Stimulated activated CD4-positive, alpha-beta T cell treated with anti-CD3 and anti-CD28 coated beads, Interleukin-4, amount 100 ng/mL, for 24 hours (primary cell): ENCODE measurements around the gene SELP.

ENCODE experiments used
- DNase-seq: peaks from one replicate; pipeline ENCODE4 v3.0.0-alpha.2; 2020

Gene SELP

DNA sequence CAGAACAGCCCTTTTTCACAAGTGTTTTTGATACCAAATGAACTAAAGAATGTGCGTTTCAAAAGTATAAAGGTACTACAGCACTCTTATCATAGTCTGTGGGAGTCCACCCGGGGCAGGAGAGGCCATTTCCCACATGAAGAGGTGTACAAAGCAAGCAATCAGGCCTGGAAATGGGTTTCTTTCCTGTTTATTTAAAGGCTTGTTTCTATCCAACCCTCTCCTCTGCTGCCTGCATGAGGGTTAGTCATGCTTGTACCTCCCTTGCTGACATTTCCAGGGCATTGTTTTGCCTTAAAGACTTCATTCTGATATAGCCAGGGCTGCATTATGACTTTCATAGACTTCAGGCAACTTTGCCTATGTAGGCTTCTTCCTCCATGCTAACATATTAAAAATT is 11.6 kb downstream of the SELP start:
- DNase-seq, result no peak

DNA sequence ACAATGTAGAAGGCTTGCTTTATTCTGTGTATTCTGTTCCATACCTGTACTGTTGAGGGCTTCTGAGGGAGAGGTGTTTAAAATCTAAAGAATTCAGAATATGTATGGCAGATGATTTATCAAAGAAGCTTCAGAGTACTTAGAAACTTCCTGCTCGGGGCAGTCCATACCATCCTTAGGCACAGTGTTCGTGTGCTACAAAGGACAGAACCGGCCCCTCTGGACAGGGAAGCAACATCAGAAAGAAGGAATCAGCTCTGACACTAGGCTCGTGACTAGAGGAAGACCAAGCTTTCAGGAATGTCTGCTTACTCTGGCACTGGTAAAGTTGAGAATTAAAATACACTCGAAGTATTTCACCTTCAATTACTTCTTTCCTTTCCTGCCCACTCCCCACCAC is 14.1 kb downstream of the SELP start:
- no peak for DNase-seq

DNA sequence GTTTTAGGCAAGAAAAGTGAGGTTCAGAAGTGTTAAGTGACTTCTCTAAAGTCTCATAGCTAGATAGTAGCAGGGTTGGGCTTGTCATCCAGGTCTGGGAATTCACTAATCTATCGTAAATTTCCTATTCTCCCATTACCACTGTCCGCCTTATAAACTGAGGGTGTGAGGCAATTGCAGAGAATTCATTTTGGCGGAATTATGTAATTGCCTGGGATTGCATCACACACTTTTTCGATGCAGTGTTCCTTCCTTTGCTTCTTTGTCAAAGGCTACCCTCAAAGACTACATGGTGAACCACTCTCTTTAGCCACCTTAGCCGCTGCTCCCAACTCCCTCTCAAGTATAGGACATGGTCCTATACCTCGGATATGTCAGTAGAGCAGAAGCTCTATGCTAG is 19.1 kb downstream of the SELP start:
- DNase-seq, result no peak

DNA sequence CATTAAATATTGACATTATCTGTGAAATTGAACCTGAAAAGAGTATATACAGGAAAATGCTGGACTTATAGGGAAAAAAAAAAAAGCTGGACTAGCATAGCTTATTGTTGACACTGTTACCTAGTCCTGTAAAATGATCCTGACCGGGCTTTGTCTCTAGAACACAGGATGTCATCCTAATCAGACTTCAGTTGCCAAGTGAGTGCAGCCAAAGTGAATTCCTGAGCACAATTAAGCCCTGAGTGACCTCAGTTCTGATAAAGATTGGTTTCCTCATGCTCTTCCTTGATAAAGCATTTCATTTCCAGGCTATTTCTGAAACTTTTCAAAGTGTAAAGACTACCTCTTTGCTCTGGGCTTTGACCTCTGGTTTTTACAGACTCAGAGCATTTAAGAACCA is 19.8 kb downstream of the SELP start:
- no peak for DNase-seq

DNA sequence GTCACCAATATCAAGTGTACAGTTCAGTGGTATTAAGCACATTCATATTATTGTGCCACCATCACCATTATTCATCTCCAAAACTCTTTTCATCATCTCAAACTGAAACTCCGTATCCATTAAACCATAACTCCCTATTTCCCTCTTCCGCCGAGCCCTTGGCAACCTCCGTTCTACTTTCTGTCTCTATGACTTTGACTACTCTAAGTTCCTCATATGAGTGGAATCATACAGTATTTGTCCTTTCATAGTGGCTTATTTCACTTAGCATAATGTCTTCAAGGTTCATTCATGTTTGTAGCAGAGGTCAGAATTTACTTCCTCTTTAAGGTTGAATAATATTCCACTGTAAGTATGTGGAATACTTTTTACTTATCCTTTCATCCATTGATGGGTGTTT is 21.7 kb downstream of the SELP start:
- no peak for DNase-seq

DNA sequence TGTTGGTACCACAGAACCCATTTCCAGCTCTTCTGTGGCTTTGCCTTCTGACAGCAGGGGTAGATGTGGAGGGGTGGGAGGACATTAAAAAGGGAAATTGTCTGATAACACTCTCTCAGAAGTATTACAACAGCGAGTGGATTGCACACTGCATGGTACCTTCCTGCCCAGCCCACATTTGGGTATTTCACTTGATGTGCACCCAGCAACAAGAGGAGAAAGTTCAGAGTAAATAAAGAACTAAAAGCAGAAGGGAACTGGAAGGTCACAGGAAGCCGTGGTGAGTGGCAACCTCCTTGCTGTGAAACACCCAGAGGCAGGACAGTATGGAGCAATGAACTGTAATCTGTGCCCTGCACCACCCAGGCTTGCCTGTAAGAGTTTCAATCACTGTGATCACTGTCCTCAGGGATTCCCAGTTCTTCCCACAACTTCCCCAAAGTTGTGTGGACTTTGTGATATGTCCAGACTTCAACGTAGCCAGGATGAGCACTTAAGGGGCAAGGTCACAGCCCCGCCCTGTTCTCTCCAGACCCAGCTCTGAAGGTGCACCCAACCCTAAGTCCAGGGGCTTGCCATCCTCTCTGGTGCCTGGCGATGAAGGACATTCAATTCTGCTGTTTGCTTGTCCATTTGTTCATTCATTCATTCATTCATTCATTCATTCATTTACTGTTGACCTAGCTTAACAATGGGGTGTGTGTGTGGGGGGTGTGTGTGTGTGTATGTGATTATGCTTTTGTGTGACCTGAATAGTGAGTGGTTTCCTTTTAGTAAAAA is 25.0 kb downstream of the SELP start:
- peak; percentile 23 for DNase-seq

DNA sequence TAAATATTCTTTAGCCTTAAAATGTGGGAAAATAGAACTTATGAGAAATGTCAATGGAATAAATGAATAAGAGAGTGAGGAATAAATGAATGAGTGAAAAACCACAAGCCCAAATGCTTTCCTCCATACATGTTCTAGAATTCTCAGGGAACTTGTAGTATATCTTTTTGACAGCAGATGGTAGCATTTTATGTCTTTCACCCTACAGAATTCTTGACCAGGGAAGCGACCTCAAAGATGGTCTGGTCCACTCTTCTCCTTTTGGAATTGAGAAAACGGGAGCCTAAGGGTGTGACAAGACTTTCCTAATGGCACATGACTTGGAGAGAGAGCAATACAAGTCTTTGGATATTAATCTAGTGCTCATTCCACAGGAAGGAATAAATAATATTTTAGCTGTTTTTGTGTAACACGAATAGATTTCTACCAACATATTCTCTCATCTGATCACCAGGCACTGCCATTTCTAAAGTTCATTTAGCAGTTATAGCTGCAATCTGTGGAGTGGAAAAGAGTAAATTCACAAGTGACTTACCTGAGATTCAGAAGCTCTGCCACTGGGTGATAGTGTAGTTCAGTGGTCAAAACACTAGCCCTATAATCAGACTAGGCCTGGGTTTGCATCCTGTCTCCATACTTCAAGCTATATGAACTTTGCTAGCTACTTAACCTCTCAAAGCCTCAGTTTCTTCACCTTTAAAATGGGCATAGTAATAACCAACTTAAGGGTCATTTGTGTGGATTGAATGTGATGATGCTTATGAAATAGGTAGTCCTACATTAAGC is 28.6 kb downstream of the SELP start:
- DNase-seq, result no peak

DNA sequence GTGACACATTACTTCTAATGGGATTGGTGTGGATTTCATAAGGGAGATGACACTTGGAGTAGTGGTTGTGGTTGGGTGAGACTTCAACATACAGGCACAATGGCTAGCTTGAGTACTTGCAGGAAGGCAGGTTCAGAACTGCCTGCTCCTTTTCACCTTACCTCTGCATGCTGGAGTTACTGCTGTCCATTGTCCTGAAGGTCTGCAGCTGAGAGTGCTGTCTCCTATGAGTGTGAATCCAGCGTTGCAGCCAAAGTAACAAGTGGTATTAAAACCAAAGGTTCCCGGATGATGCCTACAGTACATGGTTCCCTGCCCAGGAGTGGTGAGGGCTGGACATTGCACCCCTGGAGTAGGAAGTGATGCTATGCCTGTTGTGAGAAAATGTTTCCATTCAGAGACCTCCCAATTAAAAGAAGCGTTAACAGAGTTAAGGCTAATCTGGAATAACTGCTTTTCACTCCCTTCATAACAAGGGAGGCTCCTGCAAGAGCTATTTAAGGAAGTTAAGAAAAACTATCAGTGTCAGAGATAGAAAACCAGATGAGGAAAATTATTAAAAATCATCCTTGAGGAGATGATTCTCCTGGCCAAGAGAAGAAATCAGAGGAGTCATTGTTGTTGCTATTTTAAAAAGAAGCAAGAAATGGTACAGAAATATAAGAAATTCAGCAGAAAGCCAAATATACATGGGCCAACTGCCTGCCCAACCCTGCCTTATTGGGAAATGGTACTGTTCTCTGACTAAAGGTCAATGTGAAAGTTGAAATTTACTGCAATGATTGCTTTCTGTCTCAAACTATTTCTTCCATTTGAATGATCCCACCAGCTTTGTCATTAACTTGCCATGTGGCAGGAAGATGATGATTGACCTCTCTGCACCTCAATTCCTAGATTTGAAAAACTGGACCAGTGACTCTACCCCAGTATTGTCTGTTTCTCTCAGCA is 33.9 kb downstream of the SELP start:
- DNase-seq, result peak; percentile 8

DNA sequence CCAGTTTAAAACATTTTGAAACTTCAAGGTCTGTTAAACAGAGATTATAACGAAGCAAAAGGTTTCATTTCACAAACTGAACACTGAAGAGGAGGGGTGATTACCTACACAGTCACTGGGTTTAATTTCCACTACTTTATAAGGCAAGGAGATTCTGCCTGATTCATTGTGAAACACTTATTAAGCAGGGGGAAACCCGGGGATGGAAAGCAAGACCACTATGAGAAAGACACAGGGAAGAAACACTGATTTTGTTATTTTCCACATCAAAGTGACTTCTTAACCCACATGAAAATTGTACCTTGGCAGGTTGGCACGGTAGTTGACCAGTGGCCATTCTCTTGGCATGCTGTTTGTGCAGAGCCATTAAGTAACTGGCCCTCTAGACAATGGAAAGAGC is 35.5 kb downstream of the SELP start:
- DNase-seq, result peak; percentile 54

DNA sequence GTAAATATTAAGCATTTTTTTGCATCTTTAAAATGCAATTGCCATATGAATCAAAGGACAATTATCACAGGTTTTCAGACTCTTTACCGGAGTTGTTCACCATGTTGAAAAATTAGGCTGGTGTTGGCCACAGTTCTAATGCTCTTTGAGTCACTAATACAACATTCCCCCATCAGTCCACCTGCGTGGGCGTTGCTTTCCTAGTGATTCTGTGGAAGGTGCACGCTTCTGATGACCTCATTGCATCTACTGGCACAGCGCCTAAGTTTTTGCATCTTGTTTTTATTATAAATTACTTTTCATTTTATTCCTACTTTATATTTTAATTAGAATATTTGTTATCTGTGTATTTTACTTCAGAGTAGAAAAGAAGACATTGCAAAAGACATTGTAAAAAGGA is 39.0 kb downstream of the SELP start:
- DNase-seq, result peak; percentile 12

DNA sequence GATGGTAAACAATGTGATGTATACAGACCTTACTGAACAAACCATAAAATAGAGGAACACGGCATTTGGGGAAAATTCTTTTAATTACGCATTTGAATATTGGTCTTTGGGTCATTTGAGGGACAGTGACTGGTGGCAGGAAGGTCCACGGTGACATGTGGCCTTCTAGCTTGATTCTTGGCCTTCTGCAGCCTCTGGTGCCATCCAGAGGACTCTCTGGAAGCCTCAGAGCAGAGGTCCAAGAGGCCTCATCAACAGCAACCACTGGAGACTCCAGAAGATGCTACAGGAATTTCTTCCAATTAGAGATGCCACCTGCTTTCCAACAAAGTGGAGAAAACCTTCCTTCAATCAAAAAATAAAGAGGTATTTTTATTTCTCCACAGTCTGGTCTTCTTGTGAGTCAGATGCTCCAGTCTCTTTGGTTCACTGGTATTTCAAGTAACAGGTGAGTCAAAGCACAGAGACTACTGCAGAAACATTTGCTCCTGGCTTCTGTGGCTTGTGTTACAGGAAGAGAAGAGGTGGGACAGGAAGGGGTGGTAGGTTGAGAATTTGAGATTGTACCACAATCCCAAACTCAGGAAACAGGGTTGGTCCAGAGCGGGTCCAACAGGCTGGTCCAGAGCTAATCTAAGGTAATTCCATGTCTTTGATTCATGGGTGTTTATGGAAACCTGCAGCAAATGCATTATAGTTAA is 41.0 kb downstream of the SELP start:
- DNase-seq, result peak; percentile 44

DNA sequence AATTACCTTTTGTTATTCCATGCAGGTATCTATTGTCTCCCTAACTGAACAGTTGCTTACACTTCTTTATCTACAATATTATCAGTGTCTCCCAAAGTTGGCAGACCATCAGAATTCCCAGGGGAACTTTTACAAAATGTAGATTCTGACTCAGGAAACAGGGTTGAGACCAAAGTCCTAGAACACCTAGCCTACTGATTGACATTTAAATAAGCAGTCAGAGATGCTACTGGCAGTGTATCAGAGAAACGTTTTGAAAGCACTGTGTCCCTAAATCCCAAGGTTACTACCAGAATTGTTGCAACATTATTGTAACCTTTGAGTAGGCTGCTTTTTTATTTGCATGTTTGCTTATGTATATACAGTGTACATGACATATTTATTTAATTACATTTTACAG is 41.8 kb downstream of the SELP start:
- no peak for DNase-seq

DNA sequence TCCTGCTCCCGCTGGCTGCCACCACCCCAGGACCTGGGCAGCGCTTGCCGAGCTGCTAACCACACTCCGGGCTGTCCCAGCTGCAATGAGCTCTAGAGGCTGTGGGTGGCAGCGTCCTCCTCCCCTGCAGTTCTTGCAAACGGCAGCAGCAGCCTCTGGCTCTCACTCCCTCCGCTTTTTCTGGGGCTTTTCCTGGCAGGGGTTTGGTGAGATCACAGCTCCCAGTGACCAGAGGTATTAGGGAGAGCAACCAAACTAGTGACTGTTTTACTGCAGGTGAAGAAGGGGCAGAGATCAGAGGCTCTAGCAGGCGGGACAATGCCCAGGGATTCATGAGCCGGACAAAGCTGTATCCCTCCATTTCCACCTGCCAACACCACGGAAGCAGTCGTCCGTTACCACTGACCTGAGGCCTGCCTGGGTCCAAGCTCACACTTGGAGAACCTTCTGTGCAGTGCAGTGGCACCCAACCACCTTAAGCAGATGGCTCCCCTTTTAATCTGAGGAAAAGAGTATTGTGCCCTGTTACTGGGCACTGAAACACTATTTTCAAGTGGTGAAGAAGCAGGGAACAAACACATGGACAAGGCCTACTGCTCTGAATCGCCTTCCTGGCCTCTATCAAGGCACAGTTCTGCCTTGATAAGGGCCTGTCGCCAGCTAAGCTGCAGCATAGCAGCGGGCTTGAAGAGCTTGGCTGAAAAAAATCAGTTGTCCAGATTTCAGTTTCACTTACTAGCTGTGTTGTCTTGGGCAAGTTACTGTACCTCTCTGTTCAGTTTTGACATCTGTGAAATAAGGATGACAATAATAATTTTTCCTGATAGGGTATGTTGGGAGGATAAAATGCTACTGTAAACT is 43.3 kb downstream of the SELP start, which contains the start of gene F5:
Gene F5, minus strand, starts transcription at position 87 of the 861 bp plus-strand sequence. CDS start 95 bp downstream, outside the sequence.
- DNase-seq, result peak; percentile 83

DNA sequence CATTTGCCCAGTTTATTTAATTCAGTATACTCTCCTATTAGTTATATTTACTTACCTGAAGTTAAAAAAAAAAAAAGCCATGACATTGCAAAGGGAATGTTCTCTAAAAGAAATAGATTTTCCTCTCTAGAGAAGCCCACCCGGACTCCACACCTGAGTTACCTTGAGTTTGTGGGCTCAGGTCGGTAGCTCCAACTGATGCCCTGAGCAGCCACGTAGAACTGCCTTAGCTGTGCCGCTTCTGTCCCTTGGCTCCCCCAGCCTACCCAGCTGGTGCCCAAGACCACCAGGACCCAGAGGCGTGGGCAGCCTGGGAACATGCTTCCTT is 43.9 kb downstream of the SELP start:
- no peak for DNase-seq

DNA sequence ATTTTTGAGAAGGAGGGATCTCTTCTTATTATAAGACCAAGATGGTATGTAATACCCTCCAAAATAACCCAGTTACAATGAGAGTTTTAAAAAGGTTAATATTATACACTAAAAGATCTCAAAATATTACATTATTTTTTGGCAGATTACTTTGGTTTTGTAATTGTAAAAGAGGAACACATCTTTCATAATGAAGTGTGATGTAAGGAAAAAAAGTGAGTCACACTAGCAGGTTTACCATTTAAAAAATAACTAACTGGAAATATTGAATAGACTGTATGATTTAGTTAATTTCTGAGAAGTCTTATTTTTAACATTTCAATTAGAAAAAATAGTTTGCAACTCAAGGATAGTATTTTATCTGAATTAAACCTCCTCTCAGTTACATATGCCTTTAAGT is 44.7 kb downstream of the SELP start:
- DNase-seq, result no peak

DNA sequence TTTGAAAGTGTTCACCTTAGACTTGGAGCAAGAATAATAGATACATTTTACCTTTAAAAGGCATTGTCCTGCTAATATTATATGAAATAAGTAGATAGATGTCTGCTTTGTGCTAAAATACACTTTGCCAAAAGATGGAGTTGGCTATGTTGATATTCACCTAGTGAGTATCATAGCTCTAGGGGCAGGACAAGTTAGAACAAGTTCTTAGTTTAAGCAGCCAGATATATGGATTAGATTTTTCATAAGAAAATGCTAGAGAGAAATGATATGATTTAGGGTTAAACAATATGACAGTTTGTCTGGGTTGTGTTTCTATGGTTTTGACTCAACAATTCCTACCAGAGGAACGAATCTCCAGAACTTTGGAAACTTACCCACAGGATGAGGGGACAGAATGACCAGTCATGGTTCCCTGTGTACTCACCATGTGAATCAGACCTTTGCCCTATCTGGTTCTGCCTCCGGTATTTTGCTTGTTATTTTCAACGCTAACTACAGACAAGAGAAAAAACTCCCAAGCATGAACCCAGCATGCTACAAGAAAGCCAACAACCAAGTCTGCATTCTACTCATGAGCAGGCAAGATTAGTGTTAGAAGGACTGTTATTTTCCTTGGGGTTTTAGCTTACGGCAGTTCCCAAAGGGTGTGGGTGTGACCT is 45.3 kb downstream of the SELP start:
- DNase-seq, result peak; percentile 39

DNA sequence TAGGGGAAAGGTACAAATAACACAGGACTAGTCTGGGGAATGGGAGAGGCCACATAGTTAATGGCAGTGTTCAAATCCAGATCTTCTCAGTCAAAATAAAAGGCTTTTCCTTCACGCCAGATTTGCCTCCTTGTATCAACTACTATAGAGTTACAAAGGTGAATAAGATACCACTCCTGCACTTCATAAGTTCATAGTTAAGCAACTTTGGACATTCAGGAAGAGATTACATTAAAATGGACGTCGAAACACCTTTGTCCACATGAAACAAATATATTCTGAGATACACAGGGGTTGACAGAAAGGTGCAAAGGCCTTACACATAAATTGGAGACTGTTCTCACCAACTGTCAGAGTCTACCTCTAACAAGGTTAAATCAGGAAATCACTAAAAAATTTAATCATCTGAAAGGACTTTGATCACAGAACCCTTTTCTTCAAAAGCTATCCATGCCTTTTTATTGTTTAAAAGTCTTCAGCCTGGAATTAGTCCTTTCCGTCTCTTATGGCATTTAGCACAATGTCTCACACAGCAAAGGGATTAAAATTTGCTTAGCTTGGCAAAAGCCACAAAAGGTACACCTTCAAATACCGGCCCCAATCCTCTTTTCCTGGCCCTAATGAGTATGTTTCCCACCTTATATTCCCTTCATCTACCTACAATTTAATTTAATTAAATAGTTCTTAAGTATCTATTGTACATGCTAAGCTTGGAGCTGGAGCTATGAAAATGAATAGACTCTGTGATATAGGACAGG is 51.8 kb downstream of the SELP start:
- DNase-seq, result no peak

DNA sequence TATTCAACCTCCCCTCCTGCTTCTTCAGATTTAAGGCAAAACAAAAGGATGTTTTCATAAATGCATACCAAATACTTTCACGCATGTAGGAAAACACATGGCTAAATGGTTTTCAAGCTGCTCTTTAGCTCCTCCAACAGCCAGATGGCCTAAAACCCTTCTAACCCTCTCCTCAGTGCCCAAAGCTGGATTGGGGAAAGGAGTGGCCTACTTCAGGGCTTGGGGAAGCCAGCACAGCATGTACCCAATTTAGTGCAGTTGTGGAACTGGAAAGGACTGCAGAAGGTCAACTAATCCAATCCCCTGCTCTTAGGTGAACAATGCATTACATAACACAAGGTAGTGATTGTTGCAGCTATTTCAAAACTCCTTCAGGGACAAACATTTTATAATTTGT is 53.0 kb downstream of the SELP start:
- DNase-seq, result no peak

DNA sequence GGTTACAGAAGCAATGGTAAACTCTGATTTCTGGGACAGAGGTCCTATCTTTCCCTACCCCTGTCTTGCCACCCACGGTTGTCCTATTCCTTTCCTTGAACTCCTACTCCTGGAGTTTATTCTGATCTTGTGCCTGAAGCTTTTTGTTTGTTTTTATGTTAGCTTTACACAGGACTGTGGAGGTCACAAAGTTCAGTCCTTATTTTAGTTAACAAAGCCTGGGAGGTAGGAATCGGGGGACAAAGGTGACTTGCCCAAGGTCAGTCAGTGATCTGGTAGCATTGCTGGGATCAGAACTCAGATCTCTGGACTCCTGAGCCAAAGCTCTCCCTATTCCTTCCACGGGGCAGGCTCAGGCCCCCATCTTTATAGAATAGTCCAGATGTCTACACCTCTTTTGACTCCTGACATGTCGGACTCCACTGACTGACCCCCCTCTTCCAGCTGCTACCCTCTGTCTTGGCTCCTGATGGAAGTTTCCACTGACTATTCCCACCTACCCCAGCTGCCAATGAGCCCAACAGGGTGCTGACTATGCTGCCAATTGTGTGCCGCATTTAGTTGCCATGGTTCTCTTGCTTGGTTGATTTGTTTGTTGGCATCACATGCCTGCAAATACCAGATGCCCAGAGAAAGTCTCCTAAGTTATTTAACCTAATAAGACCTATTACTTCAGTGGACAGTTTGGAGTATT is 53.5 kb downstream of the SELP start:
- DNase-seq, result no peak

DNA sequence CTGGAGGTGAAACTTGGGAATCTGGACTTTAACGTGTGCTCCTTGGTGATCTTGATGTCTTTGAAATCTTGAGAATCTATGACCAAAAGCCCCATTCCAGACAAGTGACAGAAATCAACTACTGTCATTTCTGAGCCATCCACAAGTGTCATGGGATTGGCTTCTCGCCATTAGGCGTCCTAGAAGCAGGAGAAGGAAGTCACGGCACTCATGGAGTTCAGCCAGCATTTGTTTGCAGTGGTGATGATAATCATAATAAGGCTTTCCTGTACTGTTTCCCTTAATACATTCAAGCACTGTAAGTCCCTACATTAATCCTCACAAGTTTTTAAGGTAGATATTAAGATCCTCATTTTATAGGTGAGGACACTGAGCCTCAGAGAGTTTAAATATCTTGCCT is 55.6 kb downstream of the SELP start:
- no peak for DNase-seq
